Measurements from ENCODE around the gene CIAPIN1. TPM values are rescaled to one million over a fixed set of nuclear protein-coding genes. Genes with fewer than 3 reads are reported as not detected.

The CIAPIN1 gene
- total and polyA plus RNA-seq, 8 donors, result 48.6 to 87.7 (median 74.6) TPM

GRCh38 chr16:57391708-57392107 lies 55.5 kb downstream of the CIAPIN1 start:
- intact Hi-C loops (cut with DNase I), result no loop called here
- Histone ChIP-seq H3K4me3 (no peak overlapping the region), H3K9me3 (peaks cover 0 to 4% of the 10 kb centered on the region in 2 donors), H3K27me3 (no peaks in the 10 kb centered on the region), H3K27ac (no peak overlapping the region), H3K36me3 (no peaks in the 10 kb centered on the region), H3K4me1 (peaks cover 0 to 11% of the 10 kb centered on the region in 2 donors)
- DNase-seq (no peak), ATAC-seq (no peak)
- TF ChIP-seq, protein P1, sequence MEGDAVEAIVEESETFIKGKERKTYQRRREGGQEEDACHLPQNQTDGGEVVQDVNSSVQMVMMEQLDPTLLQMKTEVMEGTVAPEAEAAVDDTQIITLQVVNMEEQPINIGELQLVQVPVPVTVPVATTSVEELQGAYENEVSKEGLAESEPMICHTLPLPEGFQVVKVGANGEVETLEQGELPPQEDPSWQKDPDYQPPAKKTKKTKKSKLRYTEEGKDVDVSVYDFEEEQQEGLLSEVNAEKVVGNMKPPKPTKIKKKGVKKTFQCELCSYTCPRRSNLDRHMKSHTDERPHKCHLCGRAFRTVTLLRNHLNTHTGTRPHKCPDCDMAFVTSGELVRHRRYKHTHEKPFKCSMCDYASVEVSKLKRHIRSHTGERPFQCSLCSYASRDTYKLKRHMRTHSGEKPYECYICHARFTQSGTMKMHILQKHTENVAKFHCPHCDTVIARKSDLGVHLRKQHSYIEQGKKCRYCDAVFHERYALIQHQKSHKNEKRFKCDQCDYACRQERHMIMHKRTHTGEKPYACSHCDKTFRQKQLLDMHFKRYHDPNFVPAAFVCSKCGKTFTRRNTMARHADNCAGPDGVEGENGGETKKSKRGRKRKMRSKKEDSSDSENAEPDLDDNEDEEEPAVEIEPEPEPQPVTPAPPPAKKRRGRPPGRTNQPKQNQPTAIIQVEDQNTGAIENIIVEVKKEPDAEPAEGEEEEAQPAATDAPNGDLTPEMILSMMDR (IDR thresholded peaks at IDR 0.05), result no peak

- Histone ChIP-seq H3K27me3 (no peaks in the 10 kb centered on the region), H3K4me3 (no peak overlapping the region), H3K4me1 (peaks cover 0 to 11% of the 10 kb centered on the region in 2 donors), H3K9me3 (peaks cover 0 to 4% of the 10 kb centered on the region in 2 donors), H3K36me3 (no peaks in the 10 kb centered on the region), H3K27ac (no peak overlapping the region)
- no peak for DNase-seq
- ATAC-seq, result no peak
- intact Hi-C loops (cut with DNase I), result no loop called here
- TF ChIP-seq, protein P1 (IDR thresholded peaks at IDR 0.05), result no peak
Measured at GRCh38 chr16:57391300-57391699, 55.9 kb downstream of the CIAPIN1 start.

DNA sequence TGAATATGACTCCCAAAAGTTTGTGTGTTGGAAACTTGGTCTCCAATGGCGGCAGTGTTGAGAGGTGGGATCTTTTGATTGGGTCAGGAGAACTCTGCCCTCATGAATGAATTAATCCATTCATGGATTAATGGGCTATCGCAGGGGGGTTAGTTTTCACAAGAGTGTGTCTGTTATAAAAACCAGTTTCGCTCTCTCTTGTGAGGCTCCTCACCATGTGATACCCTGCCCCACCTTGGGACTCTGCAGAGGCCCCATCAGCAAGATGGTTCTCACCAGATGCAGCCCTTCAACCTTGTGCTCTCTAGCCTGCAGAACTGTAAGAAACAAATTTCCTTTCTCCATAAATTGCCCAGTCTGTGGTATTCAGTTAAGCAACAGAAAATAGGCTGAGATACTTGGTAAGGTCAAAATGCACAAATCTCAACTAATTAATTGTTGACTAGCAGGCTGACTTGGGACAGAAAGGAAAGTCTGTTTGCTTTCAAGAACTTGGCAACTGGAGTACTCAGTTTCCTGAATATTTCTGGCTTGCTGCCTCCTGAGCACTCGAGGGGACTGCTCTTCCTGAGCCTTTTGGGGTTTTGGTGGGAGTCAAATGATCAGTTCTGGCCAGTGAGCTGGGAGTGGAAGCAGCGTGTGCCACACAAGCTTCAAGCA lies 56.4 kb downstream of the CIAPIN1 start:
- H3K36me3 ChIP-seq, result no peaks in the 10 kb centered on the region
- peaks cover 0 to 11% of the 10 kb centered on the region in 2 donors for H3K4me1 ChIP-seq
- H3K4me3 ChIP-seq, result no peak overlapping the region
- DNase-seq (peak in 1 of 4 donors; percentile 46), ATAC-seq (no peak)
- no peak overlapping the region for H3K27ac ChIP-seq
- TF ChIP-seq, protein P1 (IDR thresholded peaks at IDR 0.05), result no peak
- intact Hi-C loops (cut with DNase I), result no loop called here
- H3K9me3 ChIP-seq, result peaks cover 0 to 4% of the 10 kb centered on the region in 2 donors
- H3K27me3 ChIP-seq, result no peaks in the 10 kb centered on the region

- Histone ChIP-seq H3K27me3 (no peaks in the 10 kb centered on the region), H3K9me3 (no peaks in the 10 kb centered on the region), H3K4me1 (peaks cover under 1 to 12% of the 10 kb centered on the region in 2 donors), H3K4me3 (no peak overlapping the region), H3K27ac (no peak overlapping the region), H3K36me3 (no peaks in the 10 kb centered on the region)
- DNase-seq, result no peak
- TF ChIP-seq, protein P1 (IDR thresholded peaks at IDR 0.05), result no peak
- intact Hi-C loops (cut with DNase I), result no loop called here
- no peak for ATAC-seq
Measured at GRCh38 chr16:57389087-57389468, 58.1 kb downstream of the CIAPIN1 start.

DNA sequence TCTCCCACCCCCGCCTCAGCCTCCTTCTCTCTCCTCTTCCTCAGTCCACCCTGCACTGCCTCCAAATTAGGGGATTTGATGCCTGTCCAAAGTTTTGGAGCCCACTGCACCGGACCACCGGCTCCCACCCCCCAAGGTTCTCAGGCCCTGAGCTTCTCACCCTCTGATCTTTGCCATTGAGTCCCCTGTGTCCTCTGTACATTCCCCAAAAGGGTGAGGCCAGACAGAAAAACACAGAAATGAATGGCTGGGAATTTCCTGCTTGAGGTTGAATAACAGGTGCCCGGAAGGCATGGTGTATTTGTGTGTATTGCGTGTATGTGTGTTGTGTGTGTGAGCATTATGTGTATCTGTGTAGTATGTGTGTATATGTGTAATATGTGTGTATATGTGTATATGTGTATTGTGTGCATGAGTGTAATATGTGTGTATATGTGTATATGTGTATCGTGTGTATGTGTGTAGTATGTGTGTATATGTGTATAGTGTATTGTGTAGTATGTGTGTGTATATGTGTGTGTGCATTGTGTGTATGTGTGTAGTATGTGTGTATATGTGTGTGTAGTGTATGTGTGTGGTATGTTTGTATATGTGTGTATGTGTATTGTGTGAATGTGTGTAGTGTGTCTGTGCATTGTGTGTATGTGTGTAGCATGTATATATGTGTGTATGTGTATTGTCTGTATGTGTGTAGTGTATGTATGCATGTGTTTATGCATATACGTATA lies 58.7 kb downstream of the CIAPIN1 start:
- H3K9me3 ChIP-seq, result no peaks in the 10 kb centered on the region
- H3K36me3 ChIP-seq, result no peaks in the 10 kb centered on the region
- no peak overlapping the region for H3K4me3 ChIP-seq
- peaks cover 5 to 18% of the 10 kb centered on the region in 2 donors for H3K4me1 ChIP-seq
- DNase-seq (no peak), ATAC-seq (peak; percentile 68)
- no peak overlapping the region for H3K27ac ChIP-seq
- TF ChIP-seq, protein P1 (IDR thresholded peaks at IDR 0.05), result no peak
- intact Hi-C loops (cut with DNase I), result no loop called here
- no peaks in the 10 kb centered on the region for H3K27me3 ChIP-seq

All from left lung (tissue), 10 donors.